CD4-positive, alpha-beta T cell treated with Interleukin-12 subunit alpha and Interleukin-12 subunit beta, for 1 hour (primary cell): ENCODE data around the gene A4GNT.

Source experiments
- DNase-seq: peaks from one replicate; pipeline ENCODE4 v3.0.0-alpha.2; 2020

A4GNT gene

GRCh38 chr3:138078096-138078495 is 54.1 kb downstream of the A4GNT start:
- DNase-seq: no peak
